ENCODE results near the gene PTPN6. TPM values are rescaled to one million over a fixed set of nuclear protein-coding genes. Genes with fewer than 3 reads are reported as not detected.

Gene PTPN6
- total and polyA plus RNA-seq, 2 donors (not counting 1 experiment from before 2014, with no cell fraction given): 0.06 TPM; not detected in 1

- Histone ChIP-seq H3K27me3 (ENCODE audit: control insufficient read depth, insufficient read depth, low read length) (no peaks in the 10 kb centered on the region), H3K9me3 (ENCODE audit: control insufficient read depth, insufficient read depth, low read depth, low read length) (no peaks in the 10 kb centered on the region), H3K4me2 (ENCODE audit: extremely low read depth, insufficient read depth, low read length) (peak overlapping the region; percentile 97), H3K36me3 (ENCODE audit: control insufficient read depth, insufficient read depth, low read length) (no peaks in the 10 kb centered on the region), H3K4me1 (ENCODE audit: control insufficient read depth, extremely low read depth, insufficient read depth, low read length) (peaks cover 27% of the 10 kb centered on the region), H3K79me2 (ENCODE audit: control insufficient read depth, insufficient read depth, low read length) (peaks cover 58% of the 10 kb centered on the region), H3K27ac (ENCODE audit: insufficient read depth, low read length) (peak overlapping the region; percentile 54), H2AFZ (ENCODE audit: low read length) (no peak overlapping the region), H4K20me1 (ENCODE audit: control insufficient read depth, extremely low read depth, insufficient read depth, low read length) (no peaks in the 10 kb centered on the region), H3K4me3 (replicated peaks in 1 of 4; ENCODE audit: control extremely low read depth in 1 of 4, insufficient read depth in 1 of 4, low read depth in 3 of 4, low read length in 4 of 4) (peak overlapping the region; percentile 70 to 95 (median 88)), H3K9ac (ENCODE audit: insufficient read depth, low read length) (peak overlapping the region; percentile 25)
- TF ChIP-seq EZH2 (IDR thresholded peaks at IDR 0.05; ENCODE audit: low read length, missing control alignments): no peak
- TF ChIP-seq CTCF (conservative IDR thresholded peaks at IDR 0.05 in 1 of 2, IDR thresholded peaks at IDR 0.05 in 1 of 2; ENCODE audit: low read depth in 1 of 2, low read length in 2 of 2): no peak
- no peak for DNase-seq (ENCODE audit: low read depth in 2 of 2)
Measured at GRCh38 chr12:6929466-6930452, 21.4 kb upstream of the PTPN6 start.

- Histone ChIP-seq H3K36me3 (ENCODE audit: control insufficient read depth, insufficient read depth, low read length) (peaks cover 14% of the 10 kb centered on the region), H3K27me3 (ENCODE audit: control insufficient read depth, insufficient read depth, low read length) (no peaks in the 10 kb centered on the region), H3K4me1 (ENCODE audit: control insufficient read depth, extremely low read depth, insufficient read depth, low read length) (peaks cover 12% of the 10 kb centered on the region), H3K4me3 (replicated peaks in 1 of 4; ENCODE audit: control extremely low read depth in 1 of 4, insufficient read depth in 1 of 4, low read depth in 3 of 4, low read length in 4 of 4) (peak overlapping the region in 1 of 4 experiments; percentile 4), H3K9ac (ENCODE audit: insufficient read depth, low read length) (no peak overlapping the region), H3K27ac (ENCODE audit: insufficient read depth, low read length) (no peak overlapping the region), H3K9me3 (ENCODE audit: control insufficient read depth, insufficient read depth, low read depth, low read length) (no peaks in the 10 kb centered on the region), H2AFZ (ENCODE audit: low read length) (no peak overlapping the region), H3K79me2 (ENCODE audit: control insufficient read depth, insufficient read depth, low read length) (peaks cover 49% of the 10 kb centered on the region), H3K4me2 (ENCODE audit: extremely low read depth, insufficient read depth, low read length) (no peak overlapping the region), H4K20me1 (ENCODE audit: control insufficient read depth, extremely low read depth, insufficient read depth, low read length) (no peaks in the 10 kb centered on the region)
- DNase-seq (ENCODE audit: low read depth in 2 of 2): no peak
- TF ChIP-seq EZH2 (IDR thresholded peaks at IDR 0.05; ENCODE audit: low read length, missing control alignments): no peak
- TF ChIP-seq CTCF (conservative IDR thresholded peaks at IDR 0.05 in 1 of 2, IDR thresholded peaks at IDR 0.05 in 1 of 2; ENCODE audit: low read depth in 1 of 2, low read length in 2 of 2): no peak
Measured at GRCh38 chr12:6932766-6933165, 18.4 kb upstream of the PTPN6 start.

GRCh38 chr12:6934110-6934509 is 17.0 kb upstream of the PTPN6 start:
- no peak overlapping the region for H3K9ac ChIP-seq (ENCODE audit: insufficient read depth, low read length)
- H4K20me1 ChIP-seq (ENCODE audit: control insufficient read depth, extremely low read depth, insufficient read depth, low read length): no peaks in the 10 kb centered on the region
- TF ChIP-seq CTCF (conservative IDR thresholded peaks at IDR 0.05 in 1 of 2, IDR thresholded peaks at IDR 0.05 in 1 of 2; ENCODE audit: low read depth in 1 of 2, low read length in 2 of 2): no peak
- TF ChIP-seq EZH2 (IDR thresholded peaks at IDR 0.05; ENCODE audit: low read length, missing control alignments): no peak
- H3K79me2 ChIP-seq (ENCODE audit: control insufficient read depth, insufficient read depth, low read length): peaks cover 44% of the 10 kb centered on the region
- H3K4me2 ChIP-seq (ENCODE audit: extremely low read depth, insufficient read depth, low read length): no peak overlapping the region
- no peak overlapping the region for H2AFZ ChIP-seq (ENCODE audit: low read length)
- H3K27me3 ChIP-seq (ENCODE audit: control insufficient read depth, insufficient read depth, low read length): no peaks in the 10 kb centered on the region
- peaks cover 21% of the 10 kb centered on the region for H3K36me3 ChIP-seq (ENCODE audit: control insufficient read depth, insufficient read depth, low read length)
- H3K4me3 ChIP-seq (replicated peaks in 1 of 4; ENCODE audit: control extremely low read depth in 1 of 4, insufficient read depth in 1 of 4, low read depth in 3 of 4, low read length in 4 of 4): no peak overlapping the region
- peak overlapping the region; percentile 4 for H3K27ac ChIP-seq (ENCODE audit: insufficient read depth, low read length)
- H3K9me3 ChIP-seq (ENCODE audit: control insufficient read depth, insufficient read depth, low read depth, low read length): no peaks in the 10 kb centered on the region
- peak; percentile 51 to 67 for DNase-seq (ENCODE audit: low read depth in 2 of 2)
- H3K4me1 ChIP-seq (ENCODE audit: control insufficient read depth, extremely low read depth, insufficient read depth, low read length): peaks cover 15% of the 10 kb centered on the region

Data from fibroblast of lung (primary cell).